CD4-positive, CD25-positive, alpha-beta regulatory T cell (primary cell): ENCODE results near the gene BBX. TPM values are rescaled to one million over a fixed set of nuclear protein-coding genes. Genes with fewer than 3 reads are reported as not detected.
A peak's percentile ranks its signal among the peaks of the same experiment; 100 is the strongest.

ENCODE experiments used
- ATAC-seq, 2 donors: fragments of 150-1000 bp; cut with Tn5 transposase; one replicate each; pipeline ENCODE4 v1.10.0; 2021; ENCODE audit warnings: low read depth in 2 of 2, moderate number of reproducible peaks in 2 of 2, moderate library complexity in 1 of 2
- DNase-seq, 3 donors: peaks; one replicate each; pipeline versions ENCODE4 v3.0.0 to v3.0.0-alpha.2; 2012 to 2022; ENCODE audit warnings: mixed read lengths in 1 of 3
- H3K27ac ChIP-seq: one replicate; pipeline ENCODE4 v1.7.0; 2013; ENCODE audit warnings: mild to moderate bottlenecking, low read length; ENCODE audit not compliant: insufficient read depth, poor library complexity, severe bottlenecking
- H3K27me3 ChIP-seq: one replicate; pipeline ENCODE4 v1.7.0; 2013; ENCODE audit warnings: low read length; ENCODE audit not compliant: control insufficient read depth, insufficient read depth
- H3K36me3 ChIP-seq: one replicate; pipeline ENCODE4 v1.7.0; 2013; ENCODE audit warnings: mild to moderate bottlenecking, low read length, moderate library complexity; ENCODE audit not compliant: control insufficient read depth, insufficient read depth
- H3K4me1 ChIP-seq: 2 replicates; pipeline ENCODE4 v1.7.0; 2013; ENCODE audit warnings: mild to moderate bottlenecking, low read length; ENCODE audit not compliant: insufficient read depth, control insufficient read depth, poor library complexity, severe bottlenecking
- H3K4me3 ChIP-seq: one replicate; pipeline ENCODE4 v1.7.0; 2013; ENCODE audit warnings: low read depth, mild to moderate bottlenecking, low read length, moderate library complexity
- H3K9me3 ChIP-seq, 2 experiments: 1 replicate in 1 of 2; 2 replicates in 1 of 2; pipeline ENCODE4 v1.7.0; 2013; ENCODE audit warnings: low read length in 2 of 2, mild to moderate bottlenecking in 1 of 2, moderate library complexity in 1 of 2; ENCODE audit not compliant: control insufficient read depth in 2 of 2
- H3K27ac Mint-ChIP-seq, 3 donors: one replicate each; pipeline ENCODE4 v1.8.0; 2020 to 2022; ENCODE audit warnings: mild to moderate bottlenecking in 3 of 3, mixed read lengths in 3 of 3, moderate library complexity in 2 of 3
- H3K27me3 Mint-ChIP-seq: one replicate; pipeline ENCODE4 v1.8.0; 2022; ENCODE audit warnings: mild to moderate bottlenecking, mixed read lengths
- H3K36me3 Mint-ChIP-seq: one replicate; pipeline ENCODE4 v1.8.0; 2020; ENCODE audit warnings: mixed read lengths
- H3K4me1 Mint-ChIP-seq, 4 donors: one replicate each; pipeline ENCODE4 v1.8.0; 2020 to 2022; ENCODE audit warnings: mixed read lengths in 4 of 4, mild to moderate bottlenecking in 1 of 4
- H3K4me3 Mint-ChIP-seq, 4 donors: one replicate each; pipeline ENCODE4 v1.8.0; 2020 to 2022; ENCODE audit warnings: mild to moderate bottlenecking in 4 of 4, mixed read lengths in 4 of 4, moderate library complexity in 3 of 4
- H3K9me3 Mint-ChIP-seq, 7 donors: one replicate each; pipeline ENCODE4 v1.8.0; 2020 to 2022; ENCODE audit warnings: mixed read lengths in 7 of 7, mild to moderate bottlenecking in 3 of 7, moderate library complexity in 2 of 7
- polyA plus RNA-seq, 4 donors: library from polyadenylated mRNA; unstranded; fragments of 300-500 nt; fragmentation: Illumina TruSeq; gene quantifications; one replicate each; pipeline ENCODE4 v1.2.3, GENCODE V29; 2021
- total RNA-seq: library from RNA; stranded (reverse); gene quantifications from one replicate; pipeline ENCODE4 v1.2.3, GENCODE V29; 2022

The BBX gene
- total and polyA plus RNA-seq, 5 donors from 2014 or later = 62.1 to 96.2 (median 82.8) TPM

- no peaks in the 10 kb centered on the region for H3K9me3 Mint-ChIP-seq
- peaks cover 21% of the 10 kb centered on the region for H3K36me3 Mint-ChIP-seq
- peaks cover 6% of the 10 kb centered on the region for H3K4me1 ChIP-seq
- ATAC-seq (no peak), DNase-seq (peak in 2 of 3 donors; percentile 31 to 58)
- H3K27me3 ChIP-seq = no peaks in the 10 kb centered on the region
- H3K4me1 Mint-ChIP-seq = peaks cover 19 to 34% (median 23%) of the 10 kb centered on the region in 4 donors
- no peaks in the 10 kb centered on the region for H3K9me3 ChIP-seq
- no peak overlapping the region for H3K27ac Mint-ChIP-seq
- H3K4me3 ChIP-seq = no peak overlapping the region
- no peak overlapping the region for H3K27ac ChIP-seq
- H3K36me3 ChIP-seq = peaks cover 3% of the 10 kb centered on the region
- H3K4me3 Mint-ChIP-seq = no peak overlapping the region
- H3K27me3 Mint-ChIP-seq = no peaks in the 10 kb centered on the region
These were observed 137.7 kb downstream of the BBX start for GRCh38 chr3:107660306-107660976.

GRCh38 chr3:107661447-107662123, 138.8 kb downstream of the BBX start:
- Histone ChIP-seq H3K4me3 (no peak overlapping the region), H3K4me1 (peaks cover 6% of the 10 kb centered on the region), H3K27me3 (no peaks in the 10 kb centered on the region), H3K36me3 (peaks cover 3% of the 10 kb centered on the region), H3K27ac (no peak overlapping the region), H3K9me3 (no peaks in the 10 kb centered on the region)
- DNase-seq (peak in 2 of 3 donors; percentile 2 to 34), ATAC-seq (no peak)
- Mint-ChIP-seq H3K4me1 (peaks cover 19 to 39% (median 23%) of the 10 kb centered on the region in 4 donors), H3K27ac (peak overlapping the region in 1 of 3 donors; percentile 75), H3K9me3 (no peaks in the 10 kb centered on the region), H3K4me3 (no peak overlapping the region), H3K36me3 (peaks cover 20% of the 10 kb centered on the region), H3K27me3 (no peaks in the 10 kb centered on the region)

- H3K9me3 Mint-ChIP-seq = no peaks in the 10 kb centered on the region
These were observed 139.4 kb downstream of the BBX start for GRCh38 chr3:107662124-107662507.

GRCh38 chr3:107662586-107662985, 139.8 kb downstream of the BBX start:
- no peak for ATAC-seq
- Histone ChIP-seq H3K27me3 (no peaks in the 10 kb centered on the region), H3K4me3 (no peak overlapping the region), H3K9me3 (no peaks in the 10 kb centered on the region), H3K36me3 (peaks cover 3% of the 10 kb centered on the region), H3K4me1 (peaks cover 6% of the 10 kb centered on the region), H3K27ac (no peak overlapping the region)
- H3K27me3 Mint-ChIP-seq = no peaks in the 10 kb centered on the region
- H3K27ac Mint-ChIP-seq = no peak overlapping the region
- DNase-seq = no peak
- peaks cover 13% of the 10 kb centered on the region for H3K36me3 Mint-ChIP-seq
- no peaks in the 10 kb centered on the region for H3K9me3 Mint-ChIP-seq
- H3K4me3 Mint-ChIP-seq = no peak overlapping the region
- H3K4me1 Mint-ChIP-seq = peaks cover 19 to 34% (median 23%) of the 10 kb centered on the region in 4 donors

More at GRCh38 chr3:107662124-107662507, 139.4 kb downstream of the BBX start:
- H3K9me3 ChIP-seq = no peaks in the 10 kb centered on the region
- H3K36me3 ChIP-seq = peaks cover 3% of the 10 kb centered on the region
- no peak overlapping the region for H3K4me3 ChIP-seq
- H3K4me1 ChIP-seq = peaks cover 6% of the 10 kb centered on the region
- H3K27me3 Mint-ChIP-seq = no peaks in the 10 kb centered on the region
- H3K36me3 Mint-ChIP-seq = peaks cover 16% of the 10 kb centered on the region
- DNase-seq = no peak
- peaks cover 19 to 38% (median 24%) of the 10 kb centered on the region in 4 donors for H3K4me1 Mint-ChIP-seq
- no peak overlapping the region for H3K27ac ChIP-seq
- H3K4me3 Mint-ChIP-seq = no peak overlapping the region
- H3K27me3 ChIP-seq = no peaks in the 10 kb centered on the region
- H3K27ac Mint-ChIP-seq = no peak overlapping the region
- no peak for ATAC-seq

GRCh38 chr3:107663266-107663665, 140.5 kb downstream of the BBX start:
- Mint-ChIP-seq H3K4me3 (no peak overlapping the region), H3K4me1 (peaks cover 19 to 35% (median 26%) of the 10 kb centered on the region in 4 donors), H3K9me3 (no peaks in the 10 kb centered on the region), H3K27me3 (no peaks in the 10 kb centered on the region), H3K27ac (no peak overlapping the region), H3K36me3 (peaks cover 13% of the 10 kb centered on the region)
- Histone ChIP-seq H3K4me3 (no peak overlapping the region), H3K27ac (no peak overlapping the region), H3K4me1 (peaks cover 6% of the 10 kb centered on the region), H3K9me3 (no peaks in the 10 kb centered on the region), H3K27me3 (no peaks in the 10 kb centered on the region), H3K36me3 (peaks cover 3% of the 10 kb centered on the region)
- DNase-seq (no peak), ATAC-seq (no peak)

- H3K27ac Mint-ChIP-seq = no peak overlapping the region
- Histone ChIP-seq H3K27ac (no peak overlapping the region), H3K27me3 (no peaks in the 10 kb centered on the region), H3K4me3 (no peak overlapping the region), H3K4me1 (peaks cover 6% of the 10 kb centered on the region), H3K9me3 (no peaks in the 10 kb centered on the region), H3K36me3 (peaks cover under 1% of the 10 kb centered on the region)
- peaks cover 23 to 45% (median 30%) of the 10 kb centered on the region in 4 donors for H3K4me1 Mint-ChIP-seq
- no peak overlapping the region for H3K4me3 Mint-ChIP-seq
- H3K9me3 Mint-ChIP-seq = no peaks in the 10 kb centered on the region
- DNase-seq (no peak), ATAC-seq (no peak)
- H3K36me3 Mint-ChIP-seq = peaks cover 13% of the 10 kb centered on the region
- no peaks in the 10 kb centered on the region for H3K27me3 Mint-ChIP-seq
These were observed 141.9 kb downstream of the BBX start for GRCh38 chr3:107664614-107665013.

GRCh38 chr3:107665351-107665750, 142.6 kb downstream of the BBX start:
- Mint-ChIP-seq H3K36me3 (peaks cover 13% of the 10 kb centered on the region), H3K4me3 (no peak overlapping the region), H3K9me3 (no peaks in the 10 kb centered on the region), H3K4me1 (peaks cover 21 to 43% (median 29%) of the 10 kb centered on the region in 4 donors), H3K27ac (peak overlapping the region in 1 of 3 donors; percentile 94), H3K27me3 (no peaks in the 10 kb centered on the region)
- ATAC-seq = no peak
- Histone ChIP-seq H3K4me1 (peaks cover 6% of the 10 kb centered on the region), H3K27ac (no peak overlapping the region), H3K27me3 (no peaks in the 10 kb centered on the region), H3K36me3 (no peaks in the 10 kb centered on the region), H3K9me3 (no peaks in the 10 kb centered on the region), H3K4me3 (no peak overlapping the region)
- DNase-seq = no peak
